H9 (cell line): ENCODE results near the gene CEMIP2. TPM values are rescaled to one million over a fixed set of nuclear protein-coding genes. Genes with fewer than 3 reads are reported as not detected.

Experiments
- DNase-seq: peaks from one replicate; pipeline ENCODE4 v3.0.0-alpha.2; 2017
- H2AFZ ChIP-seq: one replicate; pipeline ENCODE4 v1.6.1; 2013; ENCODE audit warnings: mild to moderate bottlenecking, low read length, control low read depth, moderate library complexity
- H2AK5ac ChIP-seq: 2 replicates; pipeline ENCODE4 v1.6.1; 2013; ENCODE audit warnings: low read length, control low read depth, mixed read lengths; ENCODE audit not compliant: insufficient read length
- H2BK120ac ChIP-seq: one replicate; pipeline ENCODE4 v1.6.1; 2013; ENCODE audit warnings: low read depth, mild to moderate bottlenecking, low read length, control low read depth, inconsistent platforms; ENCODE audit not compliant: poor library complexity, severe bottlenecking
- H2BK12ac ChIP-seq: 2 replicates; pipeline ENCODE4 v1.6.1; 2013; ENCODE audit warnings: low read length, control low read depth, mixed read lengths, low read depth; ENCODE audit not compliant: insufficient read length
- H2BK15ac ChIP-seq: 2 replicates; pipeline ENCODE4 v1.6.1; 2013; ENCODE audit warnings: low read depth, low read length, control low read depth
- H2BK20ac ChIP-seq: one replicate; pipeline ENCODE4 v1.6.1; 2013; ENCODE audit warnings: low read depth, mild to moderate bottlenecking, low read length, control low read depth, inconsistent platforms; ENCODE audit not compliant: poor library complexity, severe bottlenecking
- H2BK5ac ChIP-seq: 2 replicates; pipeline ENCODE4 v1.6.1; 2013; ENCODE audit warnings: low read length, control low read depth, mixed read lengths; ENCODE audit not compliant: insufficient read length
- H3K14ac ChIP-seq: 2 replicates; pipeline ENCODE4 v1.6.1; 2013; ENCODE audit warnings: low read length, control low read depth; ENCODE audit not compliant: insufficient read depth
- H3K18ac ChIP-seq: 2 replicates; pipeline ENCODE4 v1.6.1; 2013; ENCODE audit warnings: low read depth, mild to moderate bottlenecking, mixed read lengths, low read length, control low read depth; ENCODE audit not compliant: insufficient read length
- H3K23ac ChIP-seq: 2 replicates; pipeline ENCODE4 v1.6.1; 2013; ENCODE audit warnings: low read length, control low read depth, mixed read lengths, low read depth; ENCODE audit not compliant: insufficient read length
- H3K23me2 ChIP-seq: 2 replicates; pipeline ENCODE4 v1.6.1; 2013; ENCODE audit warnings: low read depth, mild to moderate bottlenecking, mixed read lengths, low read length, control low read depth; ENCODE audit not compliant: insufficient read length, poor library complexity, severe bottlenecking
- H3K27ac ChIP-seq: 2 replicates; pipeline ENCODE4 v1.5.1; 2013; ENCODE audit warnings: low read length, control low read depth, mixed read lengths, low read depth; ENCODE audit not compliant: insufficient read length
- H3K27me3 ChIP-seq: 2 replicates; pipeline ENCODE4 v1.6.1; 2013; ENCODE audit warnings: low read length, control low read depth, inconsistent platforms; ENCODE audit not compliant: insufficient read depth
- H3K4ac ChIP-seq: 2 replicates; pipeline ENCODE4 v1.6.1; 2013; ENCODE audit warnings: low read depth, mild to moderate bottlenecking, control low read depth, inconsistent platforms, low read length, moderate library complexity
- H3K4me1 ChIP-seq: 2 replicates; pipeline ENCODE4 v1.6.1; 2013; ENCODE audit warnings: low read length, control low read depth, inconsistent platforms; ENCODE audit not compliant: insufficient read depth
- H3K4me2 ChIP-seq: 2 replicates; pipeline ENCODE4 v1.6.1; 2013; ENCODE audit warnings: low read length, control low read depth, mixed read lengths; ENCODE audit not compliant: insufficient read length, insufficient read depth
- H3K56ac ChIP-seq: 2 replicates; pipeline ENCODE4 v1.6.1; 2013; ENCODE audit warnings: low read depth, mild to moderate bottlenecking, mixed read lengths, low read length, control low read depth; ENCODE audit not compliant: insufficient read length
- H3K79me1 ChIP-seq: 2 replicates; pipeline ENCODE4 v1.6.1; 2013; ENCODE audit warnings: low read depth, mild to moderate bottlenecking, moderate library complexity, low read length, control low read depth, inconsistent platforms; ENCODE audit not compliant: insufficient read depth, poor library complexity, severe bottlenecking
- H3K79me2 ChIP-seq: 2 replicates; pipeline ENCODE4 v1.6.1; 2013; ENCODE audit warnings: low read length, control low read depth, inconsistent platforms; ENCODE audit not compliant: insufficient read depth
- H3K9ac ChIP-seq: 2 replicates; pipeline ENCODE4 v1.6.1; 2013; ENCODE audit warnings: low read length, control low read depth, mixed read lengths; ENCODE audit not compliant: insufficient read length; ENCODE audit errors: extremely low read depth
- H3K9me3 ChIP-seq: one replicate; pipeline ENCODE4 v1.6.1; 2013; ENCODE audit warnings: low read depth, low read length, inconsistent platforms; ENCODE audit not compliant: control insufficient read depth
- H3T11ph ChIP-seq: one replicate; pipeline ENCODE4 v1.6.1; 2013; ENCODE audit warnings: mild to moderate bottlenecking, low read length, control low read depth, inconsistent platforms
- H4K20me1 ChIP-seq: one replicate; pipeline ENCODE4 v1.6.1; 2013; ENCODE audit not compliant: control insufficient read depth, insufficient read length, insufficient read depth
- H4K5ac ChIP-seq: 2 replicates; pipeline ENCODE4 v1.6.1; 2013; ENCODE audit warnings: low read depth, mild to moderate bottlenecking, mixed read lengths, low read length, control low read depth; ENCODE audit not compliant: insufficient read length
- H4K8ac ChIP-seq: replicated peaks from 2 replicates; pipeline ENCODE4 v1.6.1; 2013; ENCODE audit warnings: low read length, control low read depth, mixed read lengths, low read depth; ENCODE audit not compliant: insufficient read length
- H4K91ac ChIP-seq: 2 replicates; pipeline ENCODE4 v1.6.1; 2013; ENCODE audit warnings: low read depth, mild to moderate bottlenecking, moderate library complexity, mixed read lengths, low read length, control low read depth; ENCODE audit not compliant: insufficient read length
- H3K27ac Mint-ChIP-seq, 3 experiments: 2 replicates in 2 of 3; 3 replicates in 1 of 3; pipeline ENCODE4 v1.8.0; 2020 to 2021; ENCODE audit warnings: mixed read lengths in 3 of 3, mild to moderate bottlenecking in 1 of 3, moderate library complexity in 1 of 3
- H3K27me3 Mint-ChIP-seq: 2 replicates; pipeline ENCODE4 v1.8.0; 2021; ENCODE audit warnings: low read depth, mild to moderate bottlenecking, moderate library complexity, mixed read lengths
- H3K36me3 Mint-ChIP-seq, 3 experiments: 2 replicates in 2 of 3; 3 replicates in 1 of 3; pipeline ENCODE4 v1.8.0; 2020 to 2021; ENCODE audit warnings: low read depth in 3 of 3, mixed read lengths in 3 of 3; ENCODE audit not compliant: insufficient read depth in 1 of 3
- H3K4me1 Mint-ChIP-seq, 2 experiments: 2 replicates each; pipeline ENCODE4 v1.8.0; 2020; ENCODE audit warnings: mixed read lengths in 2 of 2
- H3K4me3 Mint-ChIP-seq, 2 experiments: 2 replicates in 1 of 2; 3 replicates in 1 of 2; pipeline ENCODE4 v1.8.0; 2020 to 2021; ENCODE audit warnings: mild to moderate bottlenecking in 2 of 2, mixed read lengths in 2 of 2, moderate library complexity in 1 of 2
- H3K9me3 Mint-ChIP-seq, 2 experiments: 2 replicates in 1 of 2; 3 replicates in 1 of 2; pipeline ENCODE4 v1.8.0; 2020; ENCODE audit warnings: mild to moderate bottlenecking in 2 of 2, mixed read lengths in 2 of 2, moderate library complexity in 1 of 2
- CTCF ChIP-seq: fragments of 200-600 bp; sonication (generic); conservative IDR thresholded peaks from 3 replicates; pipeline ENCODE4 v1.8.0; 2021; ENCODE audit warnings: antibody characterized with exemption, mild to moderate bottlenecking
- WGBS: extraction: QIAGEN DNeasy Blood & Tissue Kit; methylation state at CpG from one replicate; pipeline ENCODE4 v1.1.7; 2013; ENCODE audit warnings: missing lambda C conversion rate, low lambda C conversion rate, mixed read lengths; ENCODE audit not compliant: insufficient read length; ENCODE audit errors: extremely low coverage; 5-methylcytosine and 5-hydroxymethylcytosine counted together
- total RNA-seq: library from RNA; stranded (reverse); gene quantifications from 2 replicates; pipeline ENCODE4 v1.2.1, GENCODE V29; 2021

The CEMIP2 gene
- total RNA-seq, 1 experiment from 2014 or later: 77.2 TPM

DNA sequence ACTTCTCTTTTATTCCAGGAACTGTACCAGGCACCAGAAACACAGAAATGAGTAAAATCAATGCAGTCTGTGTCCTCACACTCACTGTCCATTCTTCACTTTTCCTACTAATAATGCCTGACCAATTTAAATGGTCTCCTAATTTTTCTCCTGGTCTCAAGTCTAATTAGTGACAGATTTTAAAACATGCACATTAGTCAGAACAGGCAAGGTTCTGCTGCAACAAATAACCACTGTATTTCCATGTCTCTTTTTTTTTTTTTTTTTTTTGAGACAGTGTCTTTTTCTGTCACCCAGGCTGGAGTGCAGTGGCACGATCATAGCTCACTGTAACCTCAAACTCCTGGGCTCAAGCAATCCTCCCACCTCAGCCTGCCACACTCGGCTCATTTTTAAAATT is 99.6 kb downstream of the CEMIP2 start:
- WGBS: no CpG with 5 or more reads among the region's 2 CpGs
- H3K9ac ChIP-seq: no peak overlapping the region
- Mint-ChIP-seq H3K4me1 (peaks cover 19 to 23% of the 10 kb centered on the region in 2 experiments), H3K27ac (no peak overlapping the region), H3K9me3 (no peaks in the 10 kb centered on the region), H3K27me3 (no peaks in the 10 kb centered on the region), H3K36me3 (peaks cover 0 to 9% (median 0%) of the 10 kb centered on the region in 3 experiments; a peak in 2 of 7 replicates), H3K4me3 (no peak overlapping the region)
- no peak overlapping the region for H3T11ph ChIP-seq
- H3K27me3 ChIP-seq: no peaks in the 10 kb centered on the region
- H2BK5ac ChIP-seq: no peak overlapping the region
- H4K20me1 ChIP-seq: no peaks in the 10 kb centered on the region
- H2BK12ac ChIP-seq: no peak overlapping the region
- no peaks in the 10 kb centered on the region for H3K79me1 ChIP-seq
- no peak overlapping the region for H2AK5ac ChIP-seq
- H4K5ac ChIP-seq: no peak overlapping the region
- no peak overlapping the region for H3K14ac ChIP-seq
- no peak overlapping the region for H2BK20ac ChIP-seq
- no peak overlapping the region for H3K4ac ChIP-seq
- H3K79me2 ChIP-seq: no peaks in the 10 kb centered on the region
- no peaks in the 10 kb centered on the region for H3K9me3 ChIP-seq
- H2BK120ac ChIP-seq: no peak overlapping the region
- no peak overlapping the region for H2BK15ac ChIP-seq
- no peak overlapping the region for H4K91ac ChIP-seq
- H3K4me2 ChIP-seq: no peak overlapping the region
- no peak overlapping the region for H3K23ac ChIP-seq
- H4K8ac ChIP-seq: no peak overlapping the region
- TF ChIP-seq CTCF: no peak
- no peak for DNase-seq
- H3K4me1 ChIP-seq: no peaks in the 10 kb centered on the region; the same call in 1 of the 2 replicates
- H3K18ac ChIP-seq: no peak overlapping the region
- H3K23me2 ChIP-seq: no peaks in the 10 kb centered on the region
- H3K27ac ChIP-seq: no peak overlapping the region
- H3K56ac ChIP-seq: no peak overlapping the region
- no peak overlapping the region for H2AFZ ChIP-seq
